Measurements from ENCODE around the gene KIF14. TPM values are rescaled to one million over a fixed set of nuclear protein-coding genes. Genes with fewer than 3 reads are reported as not detected.

KIF14 gene
- total RNA-seq, 1 experiment from 2014 or later, result 17.8 TPM

DNA sequence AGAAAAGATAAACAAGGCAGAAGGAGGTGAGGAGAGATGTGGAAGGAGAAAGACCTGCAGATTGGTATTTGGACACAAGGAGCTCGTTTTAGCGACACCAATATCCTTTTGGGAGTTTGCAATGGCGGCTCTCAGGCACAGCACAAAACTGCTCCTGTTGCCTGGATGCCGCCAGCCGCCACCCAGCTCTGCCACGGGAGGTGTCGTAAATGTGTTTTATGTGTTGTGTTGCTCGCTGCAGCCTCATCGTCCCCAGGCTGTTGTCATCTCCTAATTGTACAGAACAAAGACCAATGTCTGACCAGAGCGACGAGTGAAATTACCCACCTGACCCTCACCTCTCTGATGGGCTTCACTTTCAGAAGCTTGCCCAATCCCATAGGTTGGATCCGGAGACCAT lies 114.1 kb downstream of the KIF14 start:
- in situ Hi-C loops (cut with HindIII; ENCODE audit: low sequenced_read_pairs), result no loop called here
- no peak for DNase-seq (ENCODE audit: low spot score)

DNA sequence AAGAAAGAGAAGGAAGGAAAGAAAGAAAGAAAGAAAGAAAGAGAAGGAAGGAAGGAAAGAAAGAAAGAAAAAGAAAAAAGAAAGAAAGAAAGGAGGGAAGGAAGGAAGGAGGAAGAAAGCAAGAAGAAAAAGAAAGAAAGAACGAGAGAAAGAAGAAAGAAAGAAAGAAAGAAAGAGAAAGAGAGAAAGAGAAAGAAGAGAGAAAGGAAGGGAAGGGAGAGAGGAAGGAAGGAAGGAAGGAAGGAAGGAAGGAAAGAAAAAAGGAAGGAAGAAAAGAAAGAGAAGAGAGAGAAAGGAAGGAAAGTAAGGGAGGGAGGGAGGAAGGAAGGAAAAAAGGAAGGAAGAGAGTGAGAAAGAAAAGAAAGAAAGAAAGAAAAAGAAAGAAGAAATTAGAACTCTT lies 115.3 kb downstream of the KIF14 start:
- DNase-seq (ENCODE audit: low spot score), result no peak
- in situ Hi-C loops (cut with HindIII; ENCODE audit: low sequenced_read_pairs), result no loop called here

Other genes with a start within 250 kb of the KIF14 start
- gene ZNF281, start 210.7 kb downstream of the KIF14 start, total RNA-seq (2014; rRNA removed; shearing (Covaris generic)), result 15.0 and 20.5 TPM in 2 replicates
- 11.6 and 20.6 TPM in 2 replicates for gene DDX59, start 49.2 kb upstream of the KIF14 start, total RNA-seq (2014; rRNA removed; shearing (Covaris generic))
- gene CAMSAP2, start 118.1 kb upstream of the KIF14 start, total RNA-seq (2014; rRNA removed; shearing (Covaris generic)), result 11.5 and 14.2 TPM in 2 replicates